ENCODE results near the gene GTF3C6.

The GTF3C6 gene

GRCh38 chr6:110996691-110997090 lies 38.2 kb downstream of the GTF3C6 start (continued):
- TF ChIP-seq REST (tag by site-specific recombination; IDR thresholded peaks at IDR 0.05) (no peak), ZNF785 (tag by site-specific recombination; IDR thresholded peaks at IDR 0.05) (no peak), ZNF701 (tag by site-specific recombination; IDR thresholded peaks at IDR 0.05) (no peak)

GRCh38 chr6:110999634-111000270 lies 41.2 kb downstream of the GTF3C6 start:
- Histone ChIP-seq H3K4me1 (ENCODE audit: control insufficient read depth, insufficient read depth, low read length) (no peaks in the 10 kb centered on the region), H3K9me3 (ENCODE audit: control insufficient read depth, insufficient read depth, low read depth, low read length) (no peaks in the 10 kb centered on the region), H3K4me3 (ENCODE audit: low read depth, low read length) (no peak overlapping the region), H3K36me3 (ENCODE audit: control insufficient read depth in 2 of 2, insufficient read depth in 1 of 2, low read length in 2 of 2) (peaks cover 74 to 96% of the 10 kb centered on the region in 2 experiments), H3K27ac (ENCODE audit: extremely low read depth, low read depth, low read length) (no peak overlapping the region)
- CTCF ChIA-PET = interaction anchor here (0.7 to 2.8 kb wide), 11 partner anchors 11 to 472 kb away, joined by 3 to 19 read pairs (median 5); no protein-coding TSS in a partner anchor
- POLR2A ChIA-PET = interaction anchor here (1.5 kb wide), 1 partner anchor 41 kb away, joined by 3 read pairs; the partner anchor contains the start of gene GTF3C6
- TF ChIP-seq ZNF571 (tag by site-specific recombination; IDR thresholded peaks at IDR 0.05) (no peak), ZNF624 (tag by site-specific recombination; IDR thresholded peaks at IDR 0.05) (no peak), ZNF26 (tag by site-specific recombination; IDR thresholded peaks at IDR 0.05) (no peak), ZNF654 (tag by site-specific recombination; IDR thresholded peaks at IDR 0.05; ENCODE audit: low read depth) (peak; percentile 58), ZNF266 (tag by site-specific recombination; IDR thresholded peaks at IDR 0.05; ENCODE audit: low read depth) (no peak)

GRCh38 chr6:111002350-111002749 lies 43.8 kb downstream of the GTF3C6 start:
- H3K36me3 ChIP-seq (ENCODE audit: control insufficient read depth in 2 of 2, insufficient read depth in 1 of 2, low read length in 2 of 2) = peaks cover 76 to 96% of the 10 kb centered on the region in 2 experiments
- H3K27ac ChIP-seq (ENCODE audit: extremely low read depth, low read depth, low read length) = no peak overlapping the region
- no peaks in the 10 kb centered on the region for H3K4me1 ChIP-seq (ENCODE audit: control insufficient read depth, insufficient read depth, low read length)
- no peak overlapping the region for H3K4me3 ChIP-seq (ENCODE audit: low read depth, low read length)
- ChIA-PET POLR2A (interaction anchor here (0.8 kb wide), 1 partner anchor 8 kb away, joined by 3 read pairs; no protein-coding TSS in a partner anchor), CTCF (interaction anchor here (1.4 kb wide), 1 partner anchor 475 kb away, joined by 5 read pairs; no protein-coding TSS in a partner anchor)
- peak; percentile 77 for TF ChIP-seq ZNF121 (tag by site-specific recombination; IDR thresholded peaks at IDR 0.05)
- TF ChIP-seq TCF7L2 (IDR thresholded peaks at IDR 0.05; ENCODE audit: borderline replicate concordance, low read depth, low read length) = no peak
- no peaks in the 10 kb centered on the region for H3K9me3 ChIP-seq (ENCODE audit: control insufficient read depth, insufficient read depth, low read depth, low read length)

- CTCF ChIA-PET = interaction anchor here (0.6 to 4.8 kb wide), 55 partner anchors 8 to 1399 kb away, joined by 3 to 109 read pairs (median 4); partner anchors contain the start of gene SLC16A10
- POLR2A ChIA-PET = interaction anchor here (1.9 kb wide), 1 partner anchor 248 kb away, joined by 5 read pairs; a partner anchor contains a TSS
- Histone ChIP-seq H3K27ac (ENCODE audit: extremely low read depth, low read depth, low read length) (no peak overlapping the region), H3K4me3 (ENCODE audit: low read depth, low read length) (no peak overlapping the region), H3K36me3 (ENCODE audit: control insufficient read depth in 2 of 2, insufficient read depth in 1 of 2, low read length in 2 of 2) (peaks cover 57 to 82% of the 10 kb centered on the region in 2 experiments), H3K9me3 (ENCODE audit: control insufficient read depth, insufficient read depth, low read depth, low read length) (no peaks in the 10 kb centered on the region), H3K4me1 (ENCODE audit: control insufficient read depth, insufficient read depth, low read length) (no peaks in the 10 kb centered on the region)
- TF ChIP-seq ZNF639 (tag by site-specific recombination; IDR thresholded peaks at IDR 0.05) = no peak
- TF ChIP-seq ZNF501 (tag by site-specific recombination; IDR thresholded peaks at IDR 0.05) = no peak
- peak; percentile 82 for TF ChIP-seq PRDM1 (tag by site-specific recombination; IDR thresholded peaks at IDR 0.05)
- TF ChIP-seq ZNF660 (tag by site-specific recombination; IDR thresholded peaks at IDR 0.05) = peak; percentile 47; the same call in 1 of the 2 replicates
- no peak for TF ChIP-seq PRDM10 (tag by site-specific recombination; IDR thresholded peaks at IDR 0.05)
Observed at GRCh38 chr6:111011360-111012142, 53.0 kb downstream of the GTF3C6 start.
